OCI-LY7 (cell line): ENCODE results near the gene WBP11. TPM values are rescaled to one million over a fixed set of nuclear protein-coding genes. Genes with fewer than 3 reads are reported as not detected.

ENCODE experiments used
- BruUV-seq: library from RNA; stranded (reverse); fragments of 400-500 nt; replicated peaks from 2 replicates; lab custom pipeline; 2021; lab: Mats Ljungman, UMichigan
- CTCF ChIA-PET: fragments of 300-600 bp; sonication (Branson Sonifier 250); formaldehyde crosslinking; loops from one replicate; lab custom pipeline; 2022; ENCODE audit warnings: antibody characterized with exemption; ENCODE audit not compliant: unreplicated experiment; lab: Charles Lee
- POLR2A ChIA-PET: fragments of 300-600 bp; sonication (Branson Sonifier 250); formaldehyde crosslinking; loops from one replicate; lab custom pipeline; 2022; ENCODE audit warnings: antibody characterized with exemption; lab: Charles Lee
- DNase-seq: peaks from one replicate; pipeline ENCODE4 v3.0.0-alpha.2; 2015; ENCODE audit warnings: low spot score
- H2AFZ ChIP-seq: fragments of 200-600 bp; sonication (generic), shearing (Covaris generic); 2 replicates; pipeline ENCODE4 v1.6.1; 2014; ENCODE audit warnings: mild to moderate bottlenecking, antibody characterized with exemption, low read length, moderate library complexity
- H3K27ac ChIP-seq: fragments of 200-600 bp; sonication (generic); 2 replicates; pipeline ENCODE4 v1.5.1; 2014; ENCODE audit warnings: mixed run types, low read depth, mild to moderate bottlenecking, moderate library complexity, low read length, inconsistent platforms; ENCODE audit not compliant: poor library complexity, severe bottlenecking
- H3K36me3 ChIP-seq: fragments of 200-600 bp; sonication (generic); 2 replicates; pipeline ENCODE4 v1.6.1; 2014; ENCODE audit warnings: mild to moderate bottlenecking, antibody characterized with exemption, low read length, moderate library complexity, mixed read lengths; ENCODE audit not compliant: insufficient read depth
- H3K4me1 ChIP-seq: fragments of 200-600 bp; sonication (generic); 2 replicates; pipeline ENCODE4 v1.5.1; 2014; ENCODE audit warnings: mild to moderate bottlenecking, low read length; ENCODE audit not compliant: insufficient read depth, poor library complexity, severe bottlenecking
- H3K4me2 ChIP-seq: fragments of 200-600 bp; sonication (generic); 2 replicates; pipeline ENCODE4 v1.6.1; 2014; ENCODE audit warnings: mild to moderate bottlenecking, low read length
- H3K4me3 ChIP-seq: fragments of 200-600 bp; sonication (generic); 2 replicates; pipeline ENCODE4 v1.5.1; 2014; ENCODE audit warnings: mild to moderate bottlenecking, low read depth, low read length; ENCODE audit not compliant: poor library complexity, severe bottlenecking
- H3K79me2 ChIP-seq: fragments of 200-600 bp; sonication (generic); 2 replicates; pipeline ENCODE4 v1.6.1; 2016; ENCODE audit warnings: low read depth, mild to moderate bottlenecking, low read length, moderate library complexity, mixed read lengths; ENCODE audit not compliant: insufficient read depth
- H3K9me2 ChIP-seq: fragments of 200-600 bp; sonication (generic); 2 replicates; pipeline ENCODE4 v1.6.1; 2016; ENCODE audit warnings: mild to moderate bottlenecking, low read length, mixed read lengths; ENCODE audit not compliant: insufficient read depth
- H3K9me3 ChIP-seq: fragments of 200-600 bp; sonication (generic); 2 replicates; pipeline ENCODE4 v1.6.1; 2014; ENCODE audit warnings: mild to moderate bottlenecking, mixed run types, low read length, mixed read lengths
- H4K20me1 ChIP-seq: fragments of 200-600 bp; sonication (generic); 2 replicates; pipeline ENCODE4 v1.6.1; 2014; ENCODE audit warnings: mild to moderate bottlenecking, antibody characterized with exemption, low read length, moderate library complexity, mixed read lengths; ENCODE audit not compliant: insufficient read depth
- CTCF ChIP-seq: fragments of 200-600 bp; sonication (generic); conservative IDR thresholded peaks from 2 replicates; pipeline ENCODE4 v1.5.1; 2014; ENCODE audit warnings: mild to moderate bottlenecking, antibody characterized with exemption, low read length, moderate library complexity, mixed read lengths
- EZH2phosphoT487 ChIP-seq: fragments of 200-600 bp; sonication (generic); IDR thresholded peaks from 2 replicates; pipeline ENCODE4 v1.6.1; 2018; ENCODE audit warnings: low read depth, borderline replicate concordance, mild to moderate bottlenecking, mixed run types, antibody characterized with exemption, low read length, moderate library complexity, mixed read lengths
- intact Hi-C: fragments of 100-400 bp; cut with micrococcal nuclease; formaldehyde crosslinking; loops from one replicate; pipeline ENCODE4 v1.10.0; 2022; ENCODE audit not compliant: unreplicated experiment
- total RNA-seq, 2 experiments: library from RNA; depleted of rRNA in 1 of 2; stranded (reverse); fragments of >200 nt in 1 of 2; shearing (Covaris generic) in 1 of 2; gene quantifications; 2 replicates each; pipeline ENCODE4 v1.2.3, GENCODE V29; 2014 to 2022

WBP11 gene
- total RNA-seq, 2 experiments from 2014 or later, result 16.5 to 107 TPM

- H2AFZ ChIP-seq, result peak overlapping the region; percentile 74
- CTCF ChIA-PET, result interaction anchor here (0.6 to 1.8 kb wide), 3 partner anchors 10 to 213 kb away, joined by 3 to 5 read pairs (median 3); no protein-coding TSS in a partner anchor
Observed at GRCh38 chr12:14773685-14774073, 29.6 kb downstream of the WBP11 start.

GRCh38 chr12:14772946-14773345, 30.3 kb downstream of the WBP11 start:
- POLR2A ChIA-PET, result interaction anchor here (0.5 to 9.5 kb wide), 14 partner anchors 9 to 798 kb away, joined by 3 to 162 read pairs (median 3); partner anchors contain the start of genes ARHGDIB, C12orf60 and WBP11
- intact Hi-C loops, result loop anchor here (5.0 to 10.0 kb wide), 7 partner anchors 109 to 1112 kb away; partner anchors contain the start of gene STRAP
- Histone ChIP-seq H3K27ac (peak overlapping the region; percentile 81), H3K4me2 (peak overlapping the region; percentile 90), H2AFZ (no peak overlapping the region; the same call in 1 of the 2 replicates), H3K9me3 (no peaks in the 10 kb centered on the region), H4K20me1 (peaks cover 8% of the 10 kb centered on the region), H3K79me2 (peaks cover 31% of the 10 kb centered on the region; the same call in 1 of the 2 replicates), H3K9me2 (no peaks in the 10 kb centered on the region), H3K36me3 (peaks cover 15% of the 10 kb centered on the region), H3K4me1 (peaks cover 50% of the 10 kb centered on the region), H3K4me3 (peak overlapping the region; percentile 84)
- BruUV-seq, result no TSS peak
- no peak for DNase-seq
- TF ChIP-seq EZH2phosphoT487, result no peak
- TF ChIP-seq CTCF, result no peak
- CTCF ChIA-PET, result interaction anchor here (0.6 to 0.9 kb wide), 2 partner anchors 29 to 212 kb away, joined by 3 read pairs; no protein-coding TSS in a partner anchor

More at GRCh38 chr12:14773685-14774073, 29.6 kb downstream of the WBP11 start:
- Histone ChIP-seq H3K9me2 (no peaks in the 10 kb centered on the region), H3K4me3 (peak overlapping the region; percentile 84), H3K4me1 (peaks cover 42% of the 10 kb centered on the region), H3K79me2 (peaks cover 24% of the 10 kb centered on the region; the same call in 1 of the 2 replicates), H4K20me1 (peaks cover 8% of the 10 kb centered on the region), H3K27ac (peak overlapping the region; percentile 81), H3K36me3 (peaks cover 8% of the 10 kb centered on the region), H3K4me2 (peak overlapping the region; percentile 90), H3K9me3 (no peaks in the 10 kb centered on the region)
- DNase-seq, result peak; percentile 70
- POLR2A ChIA-PET, result interaction anchor here (0.5 to 9.5 kb wide), 13 partner anchors 9 to 1137 kb away, joined by 3 to 162 read pairs (median 4); partner anchors contain the start of genes ARHGDIB, C12orf60 and WBP11
- TF ChIP-seq CTCF (no peak), EZH2phosphoT487 (no peak)
- intact Hi-C loops, result loop anchor here (1.0 to 10.0 kb wide), 9 partner anchors 30 to 1111 kb away; partner anchors contain the start of genes C12orf60, STRAP and WBP11
- BruUV-seq, result no TSS peak
